ENCODE results near the gene DYRK3.
"Not testable (repeated sequence)": the region's sequence is repeated elsewhere in the genome, so short reads cannot be mapped to it uniquely, and the experiment has no call there.

DYRK3 gene

DNA sequence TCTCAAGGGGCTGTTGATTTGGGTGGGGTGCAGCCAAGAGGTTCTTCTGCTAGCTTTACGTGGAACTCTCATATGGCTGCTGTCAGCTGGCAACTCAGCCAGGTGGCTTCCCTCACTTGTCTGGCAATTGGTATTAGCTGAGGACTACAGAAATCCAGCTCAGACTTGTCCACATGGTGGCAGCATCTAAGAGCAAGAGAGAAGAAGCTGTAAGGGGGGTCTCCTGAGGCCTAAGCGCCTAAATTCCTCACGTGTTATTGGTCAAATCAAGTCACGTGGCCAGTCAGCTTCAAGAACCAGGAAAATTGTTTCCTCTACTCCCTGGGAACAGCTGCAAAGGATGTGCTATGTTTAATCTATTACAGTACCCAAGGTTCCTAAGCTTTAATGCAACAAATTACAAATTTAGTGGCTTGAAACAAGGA, 4.2 kb upstream of the DYRK3 start:
- no peak for DNase-seq (ENCODE audit: low read depth)

DNA sequence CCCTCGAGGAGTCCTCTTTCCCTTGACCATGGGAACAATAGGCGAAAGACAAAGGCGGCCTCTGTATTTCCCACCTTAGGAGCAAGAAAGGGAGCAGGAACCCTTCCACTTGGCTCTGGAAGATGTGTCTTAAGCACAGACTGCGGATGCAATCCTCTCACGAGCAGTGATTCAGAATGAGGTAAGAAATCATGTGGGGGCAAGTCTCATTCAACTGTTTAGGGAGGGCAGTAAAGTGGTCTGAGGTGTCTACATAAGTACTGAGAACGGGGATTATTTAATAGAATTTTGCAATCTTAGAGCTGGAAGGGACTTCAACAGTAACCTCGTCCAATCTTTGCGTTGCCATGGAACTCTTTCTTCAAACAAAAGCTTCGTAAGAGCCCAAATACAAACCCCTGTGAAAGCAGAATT, 1.6 kb upstream of the DYRK3 start:
- no peak for DNase-seq (ENCODE audit: low read depth)

DNA sequence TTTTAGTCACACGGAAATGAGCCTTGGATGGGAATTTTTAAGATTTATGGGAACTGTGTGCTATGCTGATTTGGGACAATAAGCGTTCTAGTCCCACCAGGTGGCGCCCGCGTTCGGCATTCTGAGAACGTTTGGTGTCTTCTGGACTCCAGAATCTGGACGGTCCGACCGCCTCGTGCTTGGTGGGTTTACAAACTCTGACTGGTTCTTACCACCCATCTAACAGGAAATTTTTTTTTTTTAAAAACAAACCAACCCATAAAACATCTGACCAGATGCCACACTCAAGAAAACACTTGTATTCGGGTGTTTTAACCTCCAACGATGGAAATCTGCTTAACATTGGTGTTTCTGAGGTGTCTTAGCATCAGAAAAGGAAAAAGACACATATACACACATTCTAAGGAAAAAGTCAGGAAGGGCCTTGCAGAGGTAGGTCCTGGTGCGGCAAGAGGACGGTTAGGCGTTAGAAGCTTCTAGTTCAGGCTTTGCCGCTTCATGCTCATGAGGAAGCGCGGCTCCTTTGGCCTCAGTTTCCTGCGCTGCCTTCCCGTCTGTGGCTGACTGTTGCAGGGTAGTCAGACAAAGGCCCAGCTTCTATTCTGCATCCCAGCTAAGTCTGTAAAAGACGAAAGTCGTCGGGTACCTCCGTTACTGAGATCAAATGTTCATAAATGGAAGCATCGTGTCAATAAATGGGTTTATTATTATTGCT, 814 bp upstream of the DYRK3 start:
- peak; percentile 62 for DNase-seq (ENCODE audit: low read depth)

DNA sequence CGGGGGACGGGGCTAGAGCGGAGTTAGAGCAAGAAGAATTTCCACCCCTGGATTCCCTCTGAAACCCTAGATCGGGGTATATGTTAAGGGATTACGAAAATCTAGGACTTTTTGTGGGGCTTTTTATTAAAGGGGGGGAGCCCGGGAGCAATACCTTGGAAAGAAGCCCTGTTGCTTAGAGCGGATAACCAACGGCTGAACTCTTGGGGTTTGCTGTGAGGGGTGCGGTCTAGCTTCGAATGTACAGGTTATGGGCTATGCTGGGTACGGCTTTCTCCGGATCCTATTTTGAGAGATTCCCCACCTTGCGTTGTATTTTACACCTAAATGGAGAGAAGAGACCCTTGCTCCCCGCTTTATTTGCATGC, 626 bp downstream of the DYRK3 start:
- no peak for DNase-seq (ENCODE audit: low read depth)

DNA sequence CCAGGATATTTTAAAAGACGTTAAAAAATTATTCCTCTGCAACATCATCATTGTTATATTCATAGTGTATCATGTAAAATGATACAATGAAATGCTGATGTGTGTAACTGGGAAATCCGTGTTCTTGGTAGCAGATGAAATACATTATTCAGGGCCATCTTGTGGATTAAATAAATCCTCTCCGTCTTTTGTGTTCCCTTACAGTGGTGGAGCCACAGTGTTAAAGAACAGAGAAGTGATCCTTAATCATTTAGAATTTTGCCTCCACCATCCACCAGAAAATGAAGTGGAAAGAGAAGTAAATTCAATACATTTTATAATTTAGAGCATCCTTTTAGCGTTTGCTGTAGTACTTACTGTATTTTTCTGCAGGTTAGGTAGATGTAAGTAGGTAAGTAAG, 1.3 kb downstream of the DYRK3 start:
- no peak for DNase-seq (ENCODE audit: low read depth)

DNA sequence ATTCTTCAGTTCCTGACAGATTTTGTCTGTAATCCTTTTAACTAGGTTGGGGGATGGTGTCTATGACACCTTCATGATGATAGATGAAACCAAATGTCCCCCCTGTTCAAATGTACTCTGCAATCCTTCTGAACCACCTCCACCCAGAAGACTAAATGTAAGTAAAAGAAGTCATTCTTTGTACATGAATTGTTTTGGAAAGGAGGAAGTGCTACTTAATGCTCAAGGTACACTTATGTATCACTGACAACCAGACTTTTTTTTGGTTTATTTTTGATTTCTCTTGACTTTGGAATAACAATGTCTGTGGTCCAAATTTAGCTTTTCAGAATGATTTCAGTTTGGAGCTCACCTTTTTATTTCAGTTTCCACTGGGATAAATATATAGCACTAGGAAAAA, 2.3 kb downstream of the DYRK3 start:
- DNase-seq (ENCODE audit: low read depth), result no peak

DNA sequence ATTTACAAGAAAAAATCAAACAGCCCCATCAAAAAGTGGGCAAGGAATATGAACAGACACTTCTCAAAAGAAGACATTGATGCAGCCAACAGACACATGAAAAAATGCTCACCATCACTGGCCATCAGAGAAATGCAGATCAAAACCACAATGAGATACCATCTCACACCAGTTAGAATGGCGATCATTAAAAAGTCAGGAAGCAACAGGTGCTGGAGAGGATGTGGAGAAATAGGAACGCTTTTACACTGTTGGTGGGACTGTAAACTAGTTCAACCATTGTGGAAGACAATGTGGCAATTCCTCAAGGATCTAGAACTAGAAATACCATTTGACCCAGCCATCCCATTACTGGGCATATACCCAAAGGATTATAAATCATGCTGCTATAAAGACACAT, 6.7 kb downstream of the DYRK3 start:
- not testable (repeated sequence) for DNase-seq (ENCODE audit: low read depth)

DNA sequence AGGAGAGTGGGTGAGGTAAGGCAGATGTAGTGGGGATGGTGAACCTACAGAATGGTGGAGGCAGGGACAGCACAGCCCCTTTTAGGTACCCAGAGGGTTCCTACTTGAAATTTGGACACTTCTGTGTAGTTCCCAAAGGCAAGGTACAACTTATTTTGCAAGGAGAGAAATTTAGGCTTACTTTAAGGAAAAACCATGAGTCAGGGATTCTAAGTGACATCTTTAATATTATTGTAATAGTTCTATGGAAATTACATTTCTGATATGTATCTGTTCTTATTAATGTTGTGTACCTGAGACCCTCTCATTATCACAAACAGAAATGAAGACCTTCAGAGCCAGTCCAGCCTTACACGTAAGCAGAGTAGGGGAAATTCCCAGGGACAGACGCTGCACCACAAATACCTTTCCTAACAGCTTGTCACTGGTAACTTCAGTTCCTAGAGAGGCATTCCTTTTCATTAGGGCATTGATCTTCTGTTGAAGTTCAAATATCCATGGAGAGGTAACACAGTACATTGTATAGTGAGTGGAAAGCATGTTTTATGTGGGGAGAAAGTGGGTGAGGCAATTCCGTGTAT, 7.9 kb downstream of the DYRK3 start:
- no peak for DNase-seq (ENCODE audit: low read depth)

DNA sequence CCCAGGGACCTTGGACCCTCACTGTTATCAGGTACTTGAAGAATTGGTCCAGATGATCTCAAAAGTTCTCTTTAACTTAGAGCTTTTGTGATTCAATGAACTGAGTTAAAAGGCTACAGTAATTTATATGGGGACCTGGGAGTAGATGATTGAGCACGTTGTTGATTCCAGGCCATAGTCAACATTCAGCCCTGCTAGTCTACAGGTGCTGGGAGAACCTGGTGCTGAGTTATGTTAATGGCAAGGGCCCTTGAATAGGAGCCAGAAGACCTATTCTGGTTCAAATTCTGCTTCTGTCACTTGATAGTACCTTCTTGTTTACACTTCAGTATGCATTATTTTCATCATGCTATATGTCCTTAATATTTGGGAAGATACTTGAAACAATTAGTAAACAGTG, 11.2 kb downstream of the DYRK3 start:
- DNase-seq (ENCODE audit: low read depth), result no peak

DNA sequence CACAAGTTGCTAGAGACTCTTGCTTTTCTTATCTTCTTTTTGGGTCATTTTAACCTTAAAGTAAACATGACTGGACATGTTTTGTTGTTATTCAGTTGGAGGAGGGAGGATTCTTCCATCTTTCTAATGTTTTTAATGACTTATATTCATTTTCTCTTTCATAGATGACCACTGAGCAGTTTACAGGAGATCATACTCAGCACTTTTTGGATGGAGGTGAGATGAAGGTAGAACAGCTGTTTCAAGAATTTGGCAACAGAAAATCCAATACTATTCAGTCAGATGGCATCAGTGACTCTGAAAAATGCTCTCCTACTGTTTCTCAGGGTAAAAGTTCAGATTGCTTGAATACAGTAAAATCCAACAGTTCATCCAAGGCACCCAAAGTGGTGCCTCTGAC, 11.9 kb downstream of the DYRK3 start:
- no peak for DNase-seq (ENCODE audit: low read depth)

DNA sequence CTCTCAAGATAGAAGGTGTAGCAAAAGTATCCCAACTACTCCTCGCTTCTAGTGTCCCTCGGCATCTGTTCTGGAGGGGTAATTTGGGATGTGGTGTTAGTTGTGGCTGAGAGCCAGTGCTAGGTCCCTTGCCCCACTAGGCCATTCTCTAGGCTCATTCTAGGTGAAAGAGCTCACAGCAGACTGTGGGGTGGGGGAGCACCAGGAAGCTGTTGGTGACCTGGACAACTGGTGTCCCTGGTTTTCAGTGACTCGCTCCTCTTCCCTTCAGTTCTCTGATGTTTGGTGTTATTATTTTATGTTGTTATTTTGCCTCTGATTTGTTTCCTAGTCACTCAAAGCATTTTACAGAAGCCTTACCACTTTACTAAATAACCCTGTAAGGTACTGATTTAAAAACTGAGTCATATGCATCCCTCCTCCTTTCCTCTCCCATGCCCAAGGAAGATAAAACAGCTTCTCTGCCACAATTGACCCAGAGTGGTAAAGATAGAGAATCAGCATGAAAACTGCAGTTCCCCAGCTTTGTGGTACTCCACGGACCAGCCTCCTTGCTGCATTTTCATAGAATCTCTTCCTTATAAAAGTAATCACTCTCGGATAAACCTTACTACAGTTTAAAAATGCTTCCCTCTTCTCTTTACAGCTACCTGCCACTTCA, 14.1 kb downstream of the DYRK3 start:
- no peak for DNase-seq (ENCODE audit: low read depth)

DNA sequence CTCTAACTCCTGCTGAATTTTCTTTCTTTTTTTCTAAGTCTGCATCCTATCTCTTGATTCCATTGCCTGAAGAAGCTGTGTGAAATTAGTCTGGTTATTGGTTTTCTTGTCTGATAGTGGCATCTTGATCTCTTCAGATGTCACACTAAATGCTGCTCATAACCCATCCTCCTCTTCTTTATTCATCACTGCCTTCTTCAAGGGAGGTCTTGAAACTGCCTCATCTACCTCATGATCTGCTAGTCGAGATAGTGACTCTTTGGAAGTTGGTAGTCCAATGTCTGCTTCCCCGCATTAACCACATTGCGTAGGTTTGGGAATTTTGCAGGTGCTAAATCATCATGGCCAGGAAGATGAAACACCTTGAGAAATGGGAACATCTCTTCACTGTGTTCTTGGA, 15.7 kb downstream of the DYRK3 start:
- DNase-seq (ENCODE audit: low read depth), result no peak

DNA sequence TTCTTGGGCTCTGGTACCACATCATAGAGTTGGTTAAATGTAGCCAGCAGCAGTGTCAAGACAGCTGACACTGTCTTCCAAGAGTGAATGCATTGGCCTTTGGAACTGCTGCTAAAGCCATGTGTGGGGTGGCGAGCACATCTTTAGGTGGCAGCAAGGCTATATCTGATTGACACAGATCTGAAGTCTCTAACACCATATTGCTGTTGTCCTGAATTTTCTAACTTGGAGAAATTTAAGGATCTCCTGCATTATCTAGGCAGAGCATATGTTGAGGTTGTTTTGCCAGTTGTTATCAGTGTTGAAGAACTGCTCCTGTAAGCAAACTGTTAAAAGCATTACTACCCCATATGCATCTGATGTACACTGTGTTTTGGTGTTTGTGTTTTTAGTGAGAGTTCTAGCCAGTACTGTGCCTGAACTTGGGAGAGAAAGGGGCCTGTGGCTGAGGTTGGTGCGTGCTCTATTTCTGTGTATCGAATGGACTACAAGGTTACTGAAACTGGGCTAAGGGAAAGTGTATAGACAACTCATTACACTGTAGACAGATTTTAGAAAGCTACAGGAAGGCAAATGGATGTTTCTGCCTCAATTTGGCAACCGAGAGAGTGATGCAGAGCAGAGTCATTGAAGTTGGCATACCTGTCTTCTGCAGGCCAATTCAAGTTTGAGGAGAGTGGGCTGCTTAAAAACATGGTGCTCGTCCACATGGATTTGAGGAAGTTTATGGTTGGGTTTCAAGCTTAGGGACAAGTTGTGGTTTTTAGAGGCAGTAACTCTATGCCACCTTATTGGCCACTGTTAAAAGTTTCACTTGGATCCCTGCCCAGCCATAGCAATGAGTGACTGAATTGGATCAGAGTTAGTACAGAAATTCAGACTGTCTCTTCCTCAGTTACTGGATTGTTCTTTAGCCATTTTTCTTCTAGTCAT, 16.9 kb downstream of the DYRK3 start:
- no peak for DNase-seq (ENCODE audit: low read depth)

DNA sequence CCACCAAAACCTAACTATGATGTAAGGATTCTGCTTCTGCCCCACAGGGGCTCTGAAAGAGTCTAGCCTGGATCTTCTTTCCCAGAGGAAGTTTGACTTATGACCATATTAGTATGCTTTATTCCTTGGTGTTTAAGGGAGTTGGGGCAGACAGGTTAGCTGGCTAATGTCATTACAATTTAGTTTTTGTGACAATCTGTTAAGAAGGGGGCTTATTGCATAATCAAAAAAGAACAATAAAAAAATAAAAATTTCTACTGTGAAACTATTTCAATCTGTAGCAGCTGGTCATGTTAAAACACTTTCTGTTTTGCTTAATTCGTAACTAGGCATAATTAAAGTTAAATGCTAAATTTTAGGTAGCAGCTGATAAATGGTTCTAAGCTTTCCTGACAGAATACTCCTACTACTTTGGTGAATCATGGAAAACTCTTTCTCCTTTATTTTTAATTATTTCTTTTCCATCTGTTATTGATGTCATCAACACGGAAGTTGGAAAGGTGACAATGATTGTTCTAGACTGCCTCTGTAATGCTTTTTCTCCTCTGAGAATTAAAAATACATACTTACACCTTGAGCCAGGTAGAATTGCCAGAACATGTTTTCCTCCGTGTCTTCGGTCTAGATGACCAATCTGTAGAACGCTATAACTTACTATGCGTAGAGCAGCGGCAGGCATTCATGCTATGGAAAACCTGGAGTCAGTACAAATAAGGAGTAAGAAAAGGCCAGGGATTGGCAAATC, 18.6 kb downstream of the DYRK3 start:
- no peak for DNase-seq (ENCODE audit: low read depth)

DNA sequence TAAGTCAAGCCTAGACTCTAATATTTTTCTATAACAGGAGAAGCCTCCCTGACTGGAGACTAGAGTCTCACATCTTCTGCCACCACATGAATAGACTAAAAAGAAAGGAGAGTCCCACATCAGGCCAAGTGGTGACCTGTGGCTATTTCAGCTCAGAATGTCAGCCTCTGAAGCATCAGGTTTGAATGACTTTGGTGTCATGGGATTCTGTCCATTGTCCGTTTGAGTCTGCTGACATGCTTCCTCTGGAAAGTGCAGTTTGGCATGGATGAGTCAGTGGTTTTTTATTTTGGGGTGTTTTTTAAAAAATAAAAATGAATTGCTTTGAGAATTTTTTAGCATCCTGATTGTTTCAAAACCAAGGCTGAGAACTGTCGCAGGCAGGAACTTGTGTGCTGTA, 19.5 kb downstream of the DYRK3 start:
- DNase-seq (ENCODE audit: low read depth), result no peak

DNA sequence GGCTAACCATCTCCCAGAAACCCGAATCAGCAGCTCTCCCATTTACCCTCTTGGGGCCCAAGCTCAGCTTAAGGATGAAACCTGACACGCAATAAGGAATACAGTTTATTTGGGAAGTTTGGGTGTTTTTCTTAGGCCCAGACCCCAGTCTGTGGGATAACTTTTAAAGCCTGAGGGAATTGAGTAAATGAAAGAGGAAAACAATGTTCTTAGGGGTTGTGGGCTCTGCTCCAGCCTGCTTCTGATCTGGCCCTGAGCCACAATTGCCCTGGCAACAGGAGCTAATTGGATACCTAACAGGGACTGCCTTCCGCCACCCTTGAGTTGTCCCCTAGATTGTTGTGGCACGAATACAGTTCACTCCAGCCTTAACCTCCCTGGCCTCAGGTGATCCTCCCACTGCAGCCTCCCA, 20.1 kb downstream of the DYRK3 start:
- no peak for DNase-seq (ENCODE audit: low read depth)

DNA sequence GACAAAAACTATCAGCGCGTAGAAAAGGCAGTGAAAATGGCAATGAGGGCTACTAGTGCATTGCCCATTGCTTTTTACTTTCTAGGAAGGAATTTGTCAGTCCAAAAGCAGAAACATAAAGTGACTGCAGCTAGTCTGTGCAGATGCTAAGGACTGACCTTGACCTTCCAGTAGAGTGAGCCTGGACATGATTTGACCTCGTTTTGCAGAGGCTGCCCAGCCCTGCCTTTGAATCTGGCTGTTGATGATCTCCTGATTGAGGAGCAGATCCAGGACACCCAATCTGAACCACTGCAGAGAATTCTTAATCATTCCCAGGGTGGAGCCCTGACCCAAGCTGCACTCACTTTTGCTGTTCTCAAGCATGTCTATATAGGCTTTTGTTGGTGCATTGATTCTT, 21.6 kb downstream of the DYRK3 start:
- DNase-seq (ENCODE audit: low read depth), result no peak

DNA sequence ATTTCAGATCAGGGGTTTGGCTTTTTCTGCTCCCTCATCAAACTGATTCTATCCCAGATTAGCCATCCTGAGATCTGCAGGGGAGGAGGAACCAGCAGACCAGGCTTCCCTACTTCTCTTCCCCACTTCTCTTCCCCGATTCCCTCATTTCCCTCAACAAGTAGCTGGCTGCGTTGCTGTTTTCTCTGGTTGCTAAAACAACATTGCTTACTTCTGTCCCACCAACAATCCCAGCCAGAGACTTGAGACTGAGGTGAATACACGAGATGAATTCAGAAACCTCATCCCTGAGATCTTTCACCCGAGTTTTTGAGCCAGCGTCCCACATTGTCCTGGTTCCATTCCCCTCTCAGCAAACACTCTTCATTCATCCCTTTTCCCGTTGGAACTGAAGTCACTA, 22.4 kb downstream of the DYRK3 start:
- DNase-seq (ENCODE audit: low read depth), result no peak

DNA sequence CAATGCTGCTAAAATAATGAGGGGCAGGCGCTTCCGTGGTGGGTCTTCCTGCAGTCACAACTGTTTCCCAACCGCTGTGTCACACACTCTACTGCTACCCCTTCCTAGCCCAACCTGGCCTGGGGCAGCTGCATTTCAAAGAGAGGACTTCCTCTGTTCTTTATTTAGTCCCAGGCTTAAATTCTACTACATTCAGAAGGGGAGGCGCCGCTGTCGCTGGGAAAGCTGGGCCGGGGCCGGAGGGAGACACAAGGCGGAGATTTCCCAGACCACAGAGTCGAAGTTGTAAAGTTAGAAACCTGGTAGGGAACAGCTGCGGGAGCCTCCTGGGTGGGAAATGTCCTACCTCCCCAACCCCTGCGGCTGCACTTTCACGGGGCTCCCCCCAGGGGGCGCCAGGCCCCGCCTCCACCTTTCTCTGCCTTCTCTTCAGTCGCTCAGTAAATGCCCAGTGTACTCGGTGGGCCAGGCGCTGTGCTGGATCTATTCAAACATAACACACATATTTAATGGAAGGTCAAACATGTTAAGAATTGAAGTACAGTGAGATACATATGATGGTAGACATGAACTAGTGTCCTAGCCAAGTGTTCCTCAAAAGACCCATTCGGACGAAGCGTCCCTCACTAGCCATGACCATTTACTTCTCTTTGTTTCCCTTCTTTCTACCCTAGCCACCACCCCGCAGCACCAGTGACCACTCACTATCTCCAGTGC, 23.1 kb downstream of the DYRK3 start:
- DNase-seq (ENCODE audit: low read depth), result peak; percentile 17

DNA sequence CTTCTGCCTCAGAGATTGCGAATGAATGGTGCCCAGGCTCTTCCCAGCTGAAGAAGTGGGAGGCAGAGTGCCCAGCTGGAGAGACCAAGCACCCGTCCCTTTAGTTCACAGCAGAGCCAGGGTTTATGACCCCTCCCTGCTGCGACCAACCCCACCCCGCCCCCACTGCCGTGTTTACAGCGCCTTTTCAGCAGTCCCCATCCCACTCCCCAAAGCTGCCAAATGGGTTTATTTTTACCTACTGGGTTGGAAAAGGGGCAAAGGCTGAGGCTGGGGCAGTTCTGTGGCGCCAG, 23.6 kb downstream of the DYRK3 start:
- no peak for DNase-seq (ENCODE audit: low read depth)

DNA sequence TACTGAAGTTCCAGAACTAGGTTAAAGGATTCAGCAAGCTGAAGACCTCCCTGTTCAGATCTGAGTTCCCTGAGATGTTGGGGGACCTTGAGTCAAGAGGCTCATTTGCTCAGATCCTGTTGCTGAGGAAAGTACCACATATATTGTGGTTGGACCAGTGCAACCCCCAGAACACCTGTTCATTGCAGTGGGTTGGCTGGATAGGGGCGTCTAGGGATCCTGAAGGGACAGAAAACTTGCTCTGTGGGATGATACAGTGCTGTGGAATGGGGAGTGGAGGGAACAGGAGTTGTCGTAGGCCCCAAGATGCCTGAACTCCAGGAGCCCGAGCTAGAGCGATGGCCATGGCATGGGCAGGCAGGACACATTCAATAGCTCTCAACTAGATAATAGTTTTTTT, 24.8 kb downstream of the DYRK3 start:
- no peak for DNase-seq (ENCODE audit: low read depth)

All from activated T-helper 9 cell treated with anti-CD3 and anti-CD28 coated beads, Interleukin-2, amount 50 U/mL, for 16 hours (primary cell).